Measurements from ENCODE around the gene EXPH5.

GRCh38 chr11:108551651-108552462 lies 41.7 kb downstream of the EXPH5 start:
- TF ChIP-seq CTCF (IDR thresholded peaks at IDR 0.05): no peak
- no peak for TF ChIP-seq EZH2 (IDR thresholded peaks at IDR 0.05; ENCODE audit: borderline replicate concordance, insufficient read depth, low read depth, low read length, poor library complexity, severe bottlenecking)
